ENCODE measurements around the gene METTL1.

- TF ChIP-seq, protein P1, sequence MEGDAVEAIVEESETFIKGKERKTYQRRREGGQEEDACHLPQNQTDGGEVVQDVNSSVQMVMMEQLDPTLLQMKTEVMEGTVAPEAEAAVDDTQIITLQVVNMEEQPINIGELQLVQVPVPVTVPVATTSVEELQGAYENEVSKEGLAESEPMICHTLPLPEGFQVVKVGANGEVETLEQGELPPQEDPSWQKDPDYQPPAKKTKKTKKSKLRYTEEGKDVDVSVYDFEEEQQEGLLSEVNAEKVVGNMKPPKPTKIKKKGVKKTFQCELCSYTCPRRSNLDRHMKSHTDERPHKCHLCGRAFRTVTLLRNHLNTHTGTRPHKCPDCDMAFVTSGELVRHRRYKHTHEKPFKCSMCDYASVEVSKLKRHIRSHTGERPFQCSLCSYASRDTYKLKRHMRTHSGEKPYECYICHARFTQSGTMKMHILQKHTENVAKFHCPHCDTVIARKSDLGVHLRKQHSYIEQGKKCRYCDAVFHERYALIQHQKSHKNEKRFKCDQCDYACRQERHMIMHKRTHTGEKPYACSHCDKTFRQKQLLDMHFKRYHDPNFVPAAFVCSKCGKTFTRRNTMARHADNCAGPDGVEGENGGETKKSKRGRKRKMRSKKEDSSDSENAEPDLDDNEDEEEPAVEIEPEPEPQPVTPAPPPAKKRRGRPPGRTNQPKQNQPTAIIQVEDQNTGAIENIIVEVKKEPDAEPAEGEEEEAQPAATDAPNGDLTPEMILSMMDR (IDR thresholded peaks at IDR 0.05), result no peak
- TF ChIP-seq EZH2 (IDR thresholded peaks at IDR 0.05; ENCODE audit: borderline replicate concordance, insufficient read depth, low read depth, low read length, poor library complexity, severe bottlenecking), result no peak
These were observed 35.4 kb upstream of the METTL1 start for GRCh38 chr12:57807285-57807684.
